Measurements from ENCODE around the gene CRCP.
A peak's percentile ranks its signal among the peaks of the same experiment; 100 is the strongest.
"Not testable (repeated sequence)": the region's sequence is repeated elsewhere in the genome, so short reads cannot be mapped to it uniquely, and the experiment has no call there.

Gene CRCP

DNA sequence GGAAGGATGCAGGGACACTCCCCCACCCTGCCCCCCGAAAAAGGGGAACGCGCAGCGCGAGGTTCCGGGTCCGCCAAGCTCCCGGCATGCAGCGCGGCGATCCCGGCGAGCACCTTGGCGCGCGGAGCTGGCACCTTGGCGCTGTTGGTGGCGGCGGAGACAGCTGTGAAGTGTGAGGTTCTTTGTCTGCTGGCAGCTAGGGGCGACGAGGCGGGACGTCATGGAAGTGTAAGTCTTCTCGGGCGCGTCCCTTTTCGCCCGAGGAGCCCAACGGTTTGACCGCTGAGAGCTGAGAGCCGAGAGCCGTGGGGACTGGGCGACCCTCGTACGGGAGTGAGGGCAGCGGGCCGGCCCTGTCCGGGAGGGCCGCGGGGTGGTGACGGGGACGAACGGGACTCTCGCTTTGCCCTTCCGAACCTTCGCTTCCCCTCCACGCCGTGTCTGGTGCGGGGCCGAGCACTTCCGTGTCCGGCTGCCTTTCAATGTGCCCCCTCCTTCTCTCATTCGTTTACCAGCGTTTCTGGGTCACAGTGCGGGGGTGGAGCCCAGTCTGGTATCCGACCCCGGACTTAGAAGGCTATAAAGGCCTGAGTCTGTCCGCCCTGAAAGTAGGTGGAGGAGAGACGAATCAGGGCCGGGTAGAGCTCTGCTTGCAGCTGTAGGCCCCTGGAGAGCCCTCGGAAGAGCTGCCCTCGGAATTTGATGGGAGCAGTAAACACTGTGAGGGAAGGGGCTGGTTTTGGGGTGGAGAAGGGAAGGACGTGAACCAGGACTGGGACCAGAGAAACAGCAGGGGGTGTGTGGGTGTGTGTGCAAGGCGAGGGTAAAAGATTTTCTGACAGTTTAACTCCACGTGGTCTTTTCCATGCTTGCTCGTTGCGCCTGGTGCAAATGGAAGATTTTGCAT lies at the start of gene CRCP:
CRCP (plus strand) TSS at position 105 of the 907 bp plus-strand sequence; CDS start at position 221, 116 bp downstream.
- DNase-seq, result peak; percentile 95

DNA sequence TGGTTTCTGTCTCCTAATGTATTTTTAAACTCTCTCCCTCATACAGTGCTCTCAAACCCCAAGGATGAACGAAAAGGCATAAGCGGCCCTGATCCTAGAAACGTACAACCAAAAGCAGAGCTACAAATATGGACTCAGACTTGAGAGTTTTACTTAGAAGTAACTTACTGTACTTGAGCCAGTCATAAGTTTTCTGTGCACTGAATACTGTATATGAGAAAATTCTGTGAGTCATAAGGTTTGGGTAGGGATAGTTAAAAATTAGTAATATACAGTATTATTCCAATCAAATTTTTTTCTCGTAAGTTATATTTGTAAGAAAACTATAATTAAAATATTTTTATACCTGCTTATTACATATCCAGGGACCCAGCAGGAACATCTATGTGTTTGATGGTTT lies 44.9 kb upstream of the CRCP start:
- no peak for DNase-seq

- no peak for DNase-seq
Measured at GRCh38 chr7:66070222-66070621, 44.4 kb upstream of the CRCP start.

- DNase-seq, result not testable (repeated sequence)
Measured at GRCh38 chr7:66072208-66072607, 42.4 kb upstream of the CRCP start.

DNA sequence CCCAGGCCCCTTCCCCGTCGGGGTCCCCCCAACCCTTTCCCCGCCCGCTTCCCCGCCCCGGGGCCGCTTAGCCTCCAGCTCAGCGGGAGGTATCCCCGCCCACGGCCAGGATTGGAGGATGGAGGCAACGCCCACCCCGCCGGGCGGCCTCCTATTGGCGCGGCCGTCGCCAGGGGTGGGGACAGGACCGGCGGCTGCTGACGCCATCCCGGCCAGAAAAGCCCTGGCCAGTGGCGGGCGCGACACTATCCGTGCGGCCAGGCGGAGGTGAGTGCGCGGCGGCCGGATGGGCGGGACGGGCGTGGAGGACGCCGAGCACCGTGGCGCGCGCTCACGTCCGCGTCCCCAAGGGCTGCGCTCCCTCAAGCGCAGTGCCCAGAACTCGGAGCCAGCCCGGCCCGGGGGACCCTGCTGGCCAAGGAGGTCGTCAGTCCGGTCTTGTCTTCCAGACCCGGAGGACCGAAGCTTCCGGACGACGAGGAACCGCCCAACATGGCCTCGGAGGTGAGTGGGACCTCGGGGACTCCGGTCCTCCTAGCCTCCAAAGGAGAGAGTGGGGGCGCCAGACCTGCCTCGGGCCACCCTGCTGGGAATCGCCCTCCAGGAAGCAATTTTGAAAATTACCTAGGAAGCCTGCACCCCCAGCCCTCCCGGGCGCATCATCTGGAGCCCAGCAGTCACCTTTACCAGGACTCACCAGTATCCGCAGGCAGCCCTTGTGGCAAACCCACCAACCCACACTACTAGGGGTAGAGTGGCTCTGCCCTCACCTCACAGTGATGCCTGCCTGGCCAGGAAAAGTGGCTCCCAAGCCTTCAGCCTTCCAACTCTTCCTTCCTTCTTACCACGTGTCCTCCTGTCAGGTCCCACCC lies 38.8 kb upstream of the CRCP start, which contains the start of gene ASL:
ASL (plus strand) TSS at position 230 of the 872 bp plus-strand sequence; CDS start at position 493, 263 bp downstream.
- DNase-seq, result peak; percentile 96

DNA sequence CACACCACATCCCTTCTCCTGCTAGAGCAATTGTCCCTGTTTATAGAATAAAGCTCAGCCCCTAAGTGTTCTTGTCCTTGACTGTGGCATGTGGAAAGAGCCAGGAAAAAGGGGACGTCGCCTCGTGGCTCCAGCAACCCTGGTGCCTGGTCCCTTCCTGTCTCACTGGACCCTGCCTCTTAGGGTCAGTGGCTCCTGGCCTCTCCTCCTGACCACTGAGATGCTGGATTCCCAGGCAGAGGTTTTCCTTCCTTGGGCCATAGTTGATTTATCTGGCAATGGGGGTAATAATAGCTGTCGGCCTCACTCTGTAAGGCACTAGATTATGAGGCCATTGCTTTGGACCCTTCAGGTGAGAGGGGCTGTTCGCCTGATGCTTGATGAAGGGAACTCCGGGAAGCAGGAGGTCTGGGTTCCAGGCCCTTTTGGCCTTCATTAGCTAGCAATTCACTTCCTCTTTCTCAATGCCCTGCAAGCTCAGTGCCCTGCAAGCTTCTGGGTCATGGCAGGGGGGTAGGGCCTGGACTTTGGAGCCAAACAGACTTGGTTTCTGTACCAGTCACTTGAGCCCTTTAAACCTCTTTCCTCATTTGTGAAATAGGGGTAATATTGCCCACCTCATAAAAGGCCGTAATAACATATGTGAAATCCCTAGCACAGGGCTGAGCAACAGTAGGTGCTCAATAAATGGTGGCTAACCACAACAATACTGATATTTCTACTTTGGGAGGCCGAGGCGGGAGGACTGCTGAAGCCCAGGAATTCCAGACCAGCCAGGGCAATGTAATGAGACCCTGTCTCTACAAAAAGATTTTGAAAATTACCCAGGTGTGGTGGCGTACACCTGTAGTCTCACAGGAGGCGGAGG lies 38.0 kb upstream of the CRCP start:
- no peak for DNase-seq

DNA sequence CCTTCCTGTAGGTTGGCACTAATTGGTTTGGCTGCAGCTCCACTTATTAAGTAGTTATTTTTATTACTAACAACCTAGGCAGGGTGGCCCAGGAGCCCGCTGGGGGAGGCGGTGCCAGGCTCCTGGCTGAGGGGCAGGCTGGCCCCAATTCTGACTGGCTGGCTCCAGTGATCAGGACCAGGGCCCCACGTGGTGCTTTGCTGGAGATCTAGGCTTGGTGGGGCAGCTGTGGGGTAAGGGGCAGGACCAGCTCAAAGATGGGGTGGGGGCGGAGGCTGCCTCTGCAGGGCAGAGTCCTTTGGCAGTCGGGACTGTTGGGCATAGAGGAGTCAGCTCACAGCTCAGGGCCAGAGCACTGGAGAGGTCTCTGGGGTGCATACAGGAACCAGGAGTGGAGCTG lies 36.6 kb upstream of the CRCP start:
- DNase-seq, result no peak

GRCh38 chr7:66082083-66082482 lies 32.6 kb upstream of the CRCP start:
- DNase-seq, result no peak

GRCh38 chr7:66082886-66083415 lies 31.7 kb upstream of the CRCP start:
- no peak for DNase-seq

GRCh38 chr7:66083677-66084076 lies 31.0 kb upstream of the CRCP start:
- DNase-seq, result no peak

DNA sequence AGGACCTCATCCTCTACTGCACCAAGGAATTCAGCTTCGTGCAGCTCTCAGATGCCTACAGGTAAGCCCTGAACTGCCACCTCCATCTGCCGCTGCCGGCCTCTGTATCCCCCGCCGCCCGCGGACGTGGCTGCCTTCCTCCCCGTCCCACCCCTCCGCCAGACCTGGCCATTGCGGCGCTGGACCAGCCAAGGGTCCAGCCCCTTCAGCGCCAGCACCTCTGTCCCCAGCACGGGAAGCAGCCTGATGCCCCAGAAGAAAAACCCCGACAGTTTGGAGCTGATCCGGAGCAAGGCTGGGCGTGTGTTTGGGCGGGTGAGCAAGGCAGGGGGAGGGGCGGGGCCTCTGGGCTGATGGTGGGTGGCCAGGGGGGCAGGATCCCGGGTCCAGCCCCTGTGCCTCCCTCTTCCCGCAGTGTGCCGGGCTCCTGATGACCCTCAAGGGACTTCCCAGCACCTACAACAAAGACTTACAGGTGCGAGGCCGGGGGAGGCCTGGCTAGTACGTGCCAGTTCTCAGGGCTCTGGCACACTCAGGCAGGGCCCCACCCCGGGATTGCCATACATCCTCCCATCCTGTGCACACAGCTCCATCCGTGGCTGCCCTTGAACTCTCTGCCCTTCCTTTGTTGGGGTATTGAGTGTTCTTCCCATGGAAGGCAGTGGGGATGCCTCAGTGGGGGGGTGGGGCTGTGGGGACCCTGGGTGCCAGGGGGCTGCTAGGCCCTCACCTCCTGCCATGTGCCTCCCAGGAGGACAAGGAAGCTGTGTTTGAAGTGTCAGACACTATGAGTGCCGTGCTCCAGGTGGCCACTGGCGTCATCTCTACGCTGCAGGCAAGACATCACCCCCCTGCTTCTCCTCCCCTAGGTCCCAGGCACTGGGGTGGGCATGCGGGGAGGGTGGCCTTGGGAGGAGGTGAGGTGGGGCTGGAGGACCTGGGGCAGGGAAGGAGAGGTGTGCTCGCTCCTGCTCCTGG lies 25.5 kb upstream of the CRCP start:
- DNase-seq, result no peak

- no peak for DNase-seq
Measured at GRCh38 chr7:66092654-66093053, 22.0 kb upstream of the CRCP start.

GRCh38 chr7:66095010-66095409 lies 19.6 kb upstream of the CRCP start:
- DNase-seq, result no peak

DNA sequence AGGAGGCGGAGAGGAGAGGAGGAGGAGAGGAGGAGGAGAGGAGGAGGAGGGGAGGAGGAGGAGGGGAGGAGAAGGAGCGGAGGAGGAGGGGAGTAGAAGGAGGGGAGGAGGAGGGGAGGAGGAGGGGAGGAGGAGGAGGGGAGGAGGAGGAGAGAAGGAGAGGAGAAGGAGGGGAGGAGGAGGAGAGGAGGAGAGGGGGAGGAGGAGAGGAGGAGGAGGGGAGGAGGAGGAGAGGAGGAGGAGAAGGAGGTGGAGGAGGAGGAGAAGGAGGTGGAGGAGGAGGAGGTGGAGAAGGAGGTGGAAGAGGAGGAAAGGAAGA lies 15.5 kb upstream of the CRCP start:
- DNase-seq, result no peak

GRCh38 chr7:66099551-66100407 lies 14.9 kb upstream of the CRCP start:
- DNase-seq, result peak; percentile 71

DNA sequence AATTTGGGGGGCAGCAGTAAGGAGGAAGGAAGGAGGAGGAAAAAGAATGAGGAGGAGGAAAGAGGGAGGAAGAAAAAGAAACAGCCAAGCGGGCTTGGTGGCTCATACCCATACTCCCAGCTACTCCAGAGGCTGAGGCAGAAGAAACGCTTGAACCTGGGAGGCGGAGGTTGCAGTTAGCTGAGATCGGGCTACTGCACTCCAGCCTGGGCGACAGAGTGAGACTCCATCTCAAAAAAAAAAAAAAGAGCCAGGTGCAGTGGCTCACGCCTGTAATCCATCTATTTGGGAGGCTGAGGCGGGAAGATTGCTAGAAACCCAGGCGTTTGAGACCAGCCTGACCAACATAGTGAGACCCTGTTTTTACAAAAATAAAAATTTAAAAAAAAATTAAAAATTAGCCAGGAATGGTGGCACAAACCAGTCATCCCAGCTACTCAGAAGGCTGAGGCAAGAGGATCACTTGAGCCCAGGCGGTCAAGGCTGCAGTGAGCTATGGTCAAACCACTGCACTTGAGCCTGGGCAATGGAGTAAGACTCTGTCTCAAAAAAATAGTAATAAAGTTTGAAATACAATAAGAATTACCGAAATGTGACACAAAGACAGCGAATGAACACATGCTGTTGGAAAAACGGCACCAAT lies 14.1 kb upstream of the CRCP start:
- DNase-seq, result no peak

GRCh38 chr7:66102168-66102567 lies 12.5 kb upstream of the CRCP start:
- not testable (repeated sequence) for DNase-seq

GRCh38 chr7:66103994-66104393 lies 10.7 kb upstream of the CRCP start:
- not testable (repeated sequence) for DNase-seq

- DNase-seq, result no peak
Measured at GRCh38 chr7:66105263-66105748, 9.3 kb upstream of the CRCP start.

Measured in activated effector memory CD4-positive, alpha-beta T cell treated with anti-CD3 and anti-CD28 coated beads, Interleukin-2, amount 50 U/mL, for 16 hours (primary cell).